HG03045 (cell line): ENCODE data around the gene DSP.

Experiments
- ATAC-seq: cut with Tn5 transposase; IDR thresholded peaks from one replicate; pipeline ENCODE4 v1.9.1; 2021; ENCODE audit warnings: mild to moderate bottlenecking, moderate library complexity; ENCODE audit not compliant: unreplicated experiment

The DSP gene

DNA sequence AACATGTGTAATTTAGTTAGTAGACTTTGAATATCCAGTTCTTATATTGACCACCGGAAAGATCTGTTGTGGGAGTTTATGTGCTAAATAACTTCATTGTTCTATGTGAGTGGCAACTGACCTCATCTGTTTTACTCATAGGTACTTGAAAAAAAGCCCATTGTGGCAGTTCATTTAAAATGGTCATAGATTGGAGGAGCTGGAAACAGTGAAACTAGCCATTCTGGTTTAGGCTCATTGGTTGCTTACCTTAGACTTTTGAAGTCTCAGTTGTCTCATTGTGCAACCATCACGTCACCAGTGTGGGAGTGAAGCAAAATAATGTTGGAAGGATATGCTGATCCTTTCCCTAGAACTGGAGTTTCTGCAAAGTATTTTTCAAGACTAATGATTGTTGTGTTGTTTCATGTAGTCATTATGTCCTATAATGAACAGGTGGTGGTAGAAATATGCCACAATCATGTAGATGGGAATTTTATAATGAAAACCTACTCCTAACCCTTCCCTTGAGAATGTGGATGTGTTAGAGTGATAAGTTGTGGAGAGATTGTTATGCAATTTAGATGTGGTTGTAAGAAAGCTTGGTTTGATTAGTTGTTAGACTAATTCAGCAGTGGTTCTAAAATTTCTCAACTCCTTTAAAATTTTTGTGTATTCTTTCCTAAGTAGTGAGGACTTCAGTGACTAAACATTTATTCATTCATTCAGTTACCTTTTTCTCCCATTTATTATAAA is 18.3 kb downstream of the DSP start:
- no peak for ATAC-seq

DNA sequence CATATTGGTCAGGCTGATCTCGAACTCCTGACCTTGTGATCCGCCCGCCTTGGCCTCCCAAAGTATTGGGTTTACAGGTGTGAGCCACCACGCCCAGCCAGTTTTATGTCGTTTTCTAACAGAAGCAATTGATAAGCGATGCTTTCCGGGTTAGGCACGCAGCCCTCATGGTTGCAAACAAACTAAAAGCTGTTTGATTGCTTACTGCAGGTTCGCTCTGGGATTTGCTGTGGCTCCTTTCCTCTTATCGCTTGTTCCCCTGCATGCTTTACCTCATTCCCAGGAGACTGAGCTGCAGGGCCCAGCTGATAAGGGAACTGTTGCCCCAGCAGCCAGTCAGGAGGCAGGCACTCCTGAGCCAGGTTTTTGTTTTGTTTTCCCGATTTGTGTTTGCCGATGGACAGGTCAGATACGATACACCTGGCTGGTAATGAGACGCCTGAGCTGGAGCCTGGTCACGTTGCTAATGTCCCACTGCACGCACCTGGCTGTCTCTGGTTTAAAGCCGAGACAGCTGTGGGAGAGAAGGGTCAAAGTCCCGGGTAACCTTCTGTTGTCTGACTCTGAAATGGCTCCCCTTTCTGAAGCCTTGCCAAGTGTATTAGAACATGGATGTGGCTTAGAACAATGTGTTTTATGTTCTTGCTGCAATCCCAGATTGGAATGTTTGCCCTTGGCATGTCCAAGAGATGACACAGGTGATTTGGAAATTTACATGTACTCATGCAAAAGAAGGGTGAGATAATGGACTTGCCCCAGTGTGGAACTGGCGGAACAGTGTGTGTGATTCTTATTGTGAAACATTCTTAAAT is 19.9 kb downstream of the DSP start:
- no peak for ATAC-seq

DNA sequence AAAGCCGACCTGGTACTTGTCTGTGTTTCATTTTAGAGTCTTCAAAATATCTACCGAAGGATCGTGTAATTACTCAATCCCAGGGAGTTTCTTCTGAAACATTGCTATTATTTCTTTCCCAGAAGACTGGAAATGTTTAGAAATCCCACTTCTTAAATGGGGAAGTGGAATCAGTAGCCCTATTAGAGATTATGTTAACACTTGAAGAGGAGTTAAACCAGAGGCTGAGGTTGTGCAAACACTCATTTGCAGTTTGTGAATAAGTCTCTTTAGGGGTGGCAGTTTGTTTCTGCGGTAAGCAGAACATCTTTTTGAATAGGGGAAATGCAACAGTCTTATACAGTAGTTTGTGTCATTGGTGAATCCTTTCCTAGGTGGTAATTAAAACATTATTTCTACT is 21.3 kb downstream of the DSP start:
- ATAC-seq, result no peak

DNA sequence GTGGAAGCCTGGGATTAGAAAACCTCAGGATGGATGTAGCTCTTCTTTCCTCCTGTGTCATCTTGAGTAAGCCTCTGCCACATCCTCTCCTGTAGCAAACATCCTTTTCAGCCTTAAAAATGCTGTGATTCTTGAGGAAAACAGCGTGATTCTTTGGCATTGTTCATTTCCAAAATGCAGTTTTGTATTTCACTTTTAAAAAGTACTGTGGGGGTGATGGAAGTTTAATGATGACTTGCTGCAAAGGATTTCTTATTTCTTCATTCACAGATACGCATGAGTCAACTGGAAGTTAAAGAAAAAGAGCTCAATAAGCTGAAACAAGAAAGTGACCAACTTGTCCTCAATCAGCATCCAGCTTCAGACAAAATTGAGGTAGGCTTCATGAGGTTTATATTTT is 24.6 kb downstream of the DSP start:
- no peak for ATAC-seq

DNA sequence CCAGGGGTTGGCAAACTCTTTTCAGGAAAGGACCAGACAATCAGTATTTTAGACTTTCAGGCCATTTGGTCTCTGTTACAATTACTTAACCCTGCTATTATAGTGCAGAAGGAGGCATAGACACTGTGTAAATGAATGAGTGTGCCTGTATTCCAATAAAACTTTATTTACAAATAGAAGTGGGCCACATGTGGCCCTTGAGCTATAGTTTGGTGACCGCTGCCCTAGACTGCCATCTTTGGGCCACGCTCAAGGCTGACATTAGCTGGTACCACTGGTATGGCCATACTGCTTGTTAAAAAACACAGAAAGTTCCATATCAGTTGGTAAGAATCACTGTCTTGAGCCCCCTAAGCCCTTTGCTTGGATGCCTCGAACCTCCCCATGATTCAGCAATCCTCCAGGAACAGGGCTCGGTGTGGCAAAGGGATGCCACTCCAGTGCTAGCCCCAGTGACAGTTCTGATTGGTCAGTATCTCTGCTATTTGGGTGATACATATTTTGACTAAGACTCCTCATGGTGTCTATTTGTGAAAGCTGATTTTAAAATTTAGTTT is 25.2 kb downstream of the DSP start:
- ATAC-seq, result no peak

DNA sequence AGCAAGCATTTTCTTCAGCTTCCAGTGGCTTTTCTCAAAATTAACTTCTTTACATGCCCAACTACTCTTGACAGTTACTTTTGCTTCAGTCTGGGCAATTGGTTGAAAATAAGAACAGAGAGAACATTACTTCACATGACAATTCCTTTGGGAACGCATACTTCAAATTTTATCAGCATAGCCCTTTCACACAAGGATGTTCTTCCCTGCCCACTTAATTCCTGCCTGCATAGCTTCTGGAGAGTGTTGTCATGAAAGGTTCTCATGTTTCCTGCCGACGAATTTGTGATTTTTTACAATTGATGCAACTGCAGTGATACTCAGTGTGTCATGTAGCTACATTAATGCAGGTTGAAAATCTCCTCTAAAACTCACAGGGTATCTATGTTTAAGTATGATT is 26.6 kb downstream of the DSP start:
- ATAC-seq, result no peak

DNA sequence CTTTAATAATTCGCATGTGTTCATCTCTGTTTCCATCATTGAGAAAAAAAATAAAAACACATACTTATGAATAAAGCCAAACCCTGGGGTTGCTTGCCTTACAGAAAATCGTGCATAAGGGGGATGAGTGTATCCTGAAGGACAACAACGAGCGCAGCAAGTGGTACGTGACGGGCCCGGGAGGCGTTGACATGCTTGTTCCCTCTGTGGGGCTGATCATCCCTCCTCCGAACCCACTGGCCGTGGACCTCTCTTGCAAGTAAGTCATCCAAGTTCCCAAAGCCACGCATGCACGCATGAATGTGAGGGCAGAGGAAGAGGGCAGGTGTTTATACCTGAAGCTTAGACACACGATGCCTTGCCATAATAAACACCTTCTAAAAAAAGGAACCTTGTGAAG is 27.6 kb downstream of the DSP start:
- no peak for ATAC-seq

DNA sequence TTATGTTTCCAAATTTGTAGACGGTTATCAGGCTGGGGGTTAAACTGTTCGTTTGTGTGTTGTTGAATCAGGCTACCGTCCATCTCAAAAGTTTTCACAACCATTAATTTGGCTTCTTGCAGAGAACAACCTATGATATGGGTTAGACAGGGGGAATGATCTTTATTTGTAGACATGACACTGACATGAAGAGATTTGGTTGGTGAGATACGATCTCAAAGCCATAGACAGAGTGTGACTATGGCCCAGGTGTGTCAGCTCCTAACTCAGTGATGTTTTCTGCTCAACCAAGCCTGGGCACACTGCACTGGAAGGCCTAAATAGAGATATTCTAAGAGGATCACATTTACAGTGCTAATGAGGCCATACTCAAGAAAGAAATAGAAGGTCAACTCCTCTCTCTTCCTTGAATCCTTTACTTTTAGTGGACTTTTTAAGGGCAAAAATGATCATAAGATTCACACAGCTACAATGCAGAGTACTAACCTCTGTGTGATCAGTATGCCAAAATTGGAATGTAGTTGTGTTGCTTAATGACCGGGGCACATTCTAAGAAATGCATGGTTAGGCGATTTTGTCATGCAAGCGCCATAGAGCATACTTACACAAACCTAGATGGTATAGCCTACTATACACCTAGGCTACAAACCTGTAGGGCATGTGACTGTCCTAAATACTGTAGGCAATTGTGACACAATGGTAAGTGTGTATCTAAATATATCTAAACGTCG is 30.9 kb downstream of the DSP start:
- ATAC-seq, result no peak

DNA sequence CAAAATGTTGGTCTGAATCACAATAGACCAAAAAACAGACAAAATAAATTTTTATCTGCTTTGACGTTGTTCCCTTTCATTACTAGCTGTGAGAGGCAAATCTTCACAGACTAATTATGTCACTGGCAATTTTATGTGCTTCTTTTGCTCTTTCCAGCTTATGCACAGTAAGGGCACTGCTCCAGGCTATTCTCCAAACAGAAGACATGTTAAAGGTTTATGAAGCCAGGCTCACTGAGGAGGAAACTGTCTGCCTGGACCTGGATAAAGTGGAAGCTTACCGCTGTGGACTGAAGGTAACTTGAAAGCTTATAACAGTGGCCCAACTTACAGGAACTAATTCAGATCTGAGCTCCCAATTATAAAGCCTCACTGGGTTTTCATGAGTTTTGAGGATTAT is 33.0 kb downstream of the DSP start:
- no peak for ATAC-seq

DNA sequence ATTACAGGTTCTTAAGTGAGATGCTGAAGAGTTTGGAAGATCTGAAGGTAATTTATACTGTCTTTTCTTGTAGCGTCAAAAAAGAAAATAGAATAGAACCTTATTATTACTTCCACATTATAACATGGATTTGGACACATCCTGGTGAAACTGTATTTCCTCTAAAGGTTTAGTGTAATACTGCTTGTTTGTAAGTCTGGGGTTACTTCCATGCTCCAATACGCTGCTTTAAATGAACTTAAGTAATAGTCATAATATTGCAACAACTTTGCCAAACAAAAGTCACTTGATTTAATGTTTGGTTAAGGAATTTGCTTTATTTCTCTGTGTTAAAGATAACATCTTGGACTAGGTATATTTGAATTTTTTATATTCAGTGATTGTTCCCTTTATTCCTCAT is 37.0 kb downstream of the DSP start:
- ATAC-seq, result no peak

DNA sequence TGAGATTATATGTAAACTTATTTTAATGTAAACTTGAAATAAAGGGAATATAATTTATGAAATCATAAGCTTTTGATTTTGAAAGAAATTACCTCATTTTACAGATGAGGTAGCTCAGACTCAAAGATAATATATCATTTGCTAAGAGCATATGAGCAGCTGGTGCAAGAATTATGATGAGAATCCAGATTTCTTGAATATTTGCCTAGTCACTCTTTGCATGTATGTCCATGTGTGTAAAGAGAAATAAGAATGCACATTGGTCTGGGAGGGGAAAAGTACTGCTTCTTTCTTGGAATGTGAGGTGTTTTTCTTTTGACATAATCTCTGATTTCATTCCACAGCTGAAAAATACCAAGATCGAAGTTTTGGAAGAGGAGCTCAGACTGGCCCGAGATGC is 37.5 kb downstream of the DSP start:
- no peak for ATAC-seq

DNA sequence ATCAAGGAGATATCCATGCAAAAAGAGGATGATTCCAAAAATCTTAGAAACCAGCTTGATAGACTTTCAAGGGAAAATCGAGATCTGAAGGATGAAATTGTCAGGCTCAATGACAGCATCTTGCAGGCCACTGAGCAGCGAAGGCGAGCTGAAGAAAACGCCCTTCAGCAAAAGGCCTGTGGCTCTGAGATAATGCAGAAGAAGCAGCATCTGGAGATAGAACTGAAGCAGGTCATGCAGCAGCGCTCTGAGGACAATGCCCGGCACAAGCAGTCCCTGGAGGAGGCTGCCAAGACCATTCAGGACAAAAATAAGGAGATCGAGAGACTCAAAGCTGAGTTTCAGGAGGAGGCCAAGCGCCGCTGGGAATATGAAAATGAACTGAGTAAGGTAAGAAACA is 38.4 kb downstream of the DSP start:
- no peak for ATAC-seq

DNA sequence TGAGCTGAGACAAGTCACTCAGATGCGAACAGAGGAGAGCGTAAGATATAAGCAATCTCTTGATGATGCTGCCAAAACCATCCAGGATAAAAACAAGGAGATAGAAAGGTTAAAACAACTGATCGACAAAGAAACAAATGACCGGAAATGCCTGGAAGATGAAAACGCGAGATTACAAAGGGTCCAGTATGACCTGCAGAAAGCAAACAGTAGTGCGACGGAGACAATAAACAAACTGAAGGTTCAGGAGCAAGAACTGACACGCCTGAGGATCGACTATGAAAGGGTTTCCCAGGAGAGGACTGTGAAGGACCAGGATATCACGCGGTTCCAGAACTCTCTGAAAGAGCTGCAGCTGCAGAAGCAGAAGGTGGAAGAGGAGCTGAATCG is 39.1 kb downstream of the DSP start:
- no peak for ATAC-seq

DNA sequence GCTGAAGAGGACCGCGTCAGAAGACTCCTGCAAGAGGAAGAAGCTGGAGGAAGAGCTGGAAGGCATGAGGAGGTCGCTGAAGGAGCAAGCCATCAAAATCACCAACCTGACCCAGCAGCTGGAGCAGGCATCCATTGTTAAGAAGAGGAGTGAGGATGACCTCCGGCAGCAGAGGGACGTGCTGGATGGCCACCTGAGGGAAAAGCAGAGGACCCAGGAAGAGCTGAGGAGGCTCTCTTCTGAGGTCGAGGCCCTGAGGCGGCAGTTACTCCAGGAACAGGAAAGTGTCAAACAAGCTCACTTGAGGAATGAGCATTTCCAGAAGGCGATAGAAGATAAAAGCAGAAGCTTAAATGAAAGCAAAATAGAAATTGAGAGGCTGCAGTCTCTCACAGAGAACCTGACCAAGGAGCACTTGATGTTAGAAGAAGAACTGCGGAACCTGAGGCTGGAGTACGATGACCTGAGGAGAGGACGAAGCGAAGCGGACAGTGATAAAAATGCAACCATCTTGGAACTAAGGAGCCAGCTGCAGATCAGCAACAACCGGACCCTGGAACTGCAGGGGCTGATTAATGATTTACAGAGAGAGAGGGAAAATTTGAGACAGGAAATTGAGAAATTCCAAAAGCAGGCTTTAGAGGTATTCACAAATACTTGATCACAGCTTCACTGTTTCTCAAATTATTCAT is 39.6 kb downstream of the DSP start:
- ATAC-seq, result no peak

DNA sequence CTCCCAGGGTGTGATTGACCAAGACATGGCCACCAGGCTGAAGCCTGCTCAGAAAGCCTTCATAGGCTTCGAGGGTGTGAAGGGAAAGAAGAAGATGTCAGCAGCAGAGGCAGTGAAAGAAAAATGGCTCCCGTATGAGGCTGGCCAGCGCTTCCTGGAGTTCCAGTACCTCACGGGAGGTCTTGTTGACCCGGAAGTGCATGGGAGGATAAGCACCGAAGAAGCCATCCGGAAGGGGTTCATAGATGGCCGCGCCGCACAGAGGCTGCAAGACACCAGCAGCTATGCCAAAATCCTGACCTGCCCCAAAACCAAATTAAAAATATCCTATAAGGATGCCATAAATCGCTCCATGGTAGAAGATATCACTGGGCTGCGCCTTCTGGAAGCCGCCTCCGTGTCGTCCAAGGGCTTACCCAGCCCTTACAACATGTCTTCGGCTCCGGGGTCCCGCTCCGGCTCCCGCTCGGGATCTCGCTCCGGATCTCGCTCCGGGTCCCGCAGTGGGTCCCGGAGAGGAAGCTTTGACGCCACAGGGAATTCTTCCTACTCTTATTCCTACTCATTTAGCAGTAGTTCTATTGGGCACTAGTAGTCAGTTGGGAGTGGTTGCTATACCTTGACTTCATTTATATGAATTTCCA is 43.9 kb downstream of the DSP start:
- no peak for ATAC-seq

DNA sequence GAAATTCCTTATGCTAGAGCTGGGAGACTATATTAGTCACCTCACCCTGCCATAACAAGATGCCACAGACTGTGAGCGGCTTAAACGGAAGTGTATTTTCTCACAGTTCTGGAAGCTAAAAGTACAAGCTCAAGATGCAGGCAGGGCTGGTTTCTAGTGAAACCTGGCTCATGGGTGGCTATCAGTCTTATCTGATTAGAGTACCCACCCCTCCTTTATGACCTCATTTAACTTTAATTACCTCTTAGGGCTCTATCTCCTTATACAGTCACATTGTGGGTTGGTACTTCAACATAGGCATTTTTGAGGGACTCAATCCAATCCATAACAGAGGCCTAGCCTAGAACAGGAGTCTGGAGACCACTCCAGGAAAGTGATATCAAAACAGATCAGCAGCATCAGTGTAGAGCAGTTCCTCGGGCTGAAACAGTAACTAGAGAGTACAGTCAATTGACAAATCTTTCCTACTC is 46.2 kb downstream of the DSP start:
- no peak for ATAC-seq

DNA sequence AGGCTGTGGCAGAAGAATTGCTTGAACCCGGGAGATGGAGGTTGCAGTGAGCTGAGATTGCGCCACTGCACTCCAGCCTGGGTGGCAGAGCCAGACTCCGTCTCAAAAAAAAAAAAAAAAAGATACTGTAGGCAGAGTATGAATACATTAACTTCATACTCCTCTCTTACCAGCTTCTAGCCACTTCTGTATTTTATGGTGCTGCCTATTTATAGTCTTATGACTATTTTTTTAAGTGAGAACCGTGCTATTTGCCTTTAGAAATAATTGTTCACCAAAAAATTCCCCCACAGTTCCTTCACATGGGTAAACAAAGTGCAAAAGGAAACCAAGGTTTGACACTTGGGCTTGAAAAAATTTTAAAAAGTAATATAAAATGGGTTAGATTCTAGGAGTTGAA is 47.0 kb downstream of the DSP start:
- ATAC-seq, result no peak

DNA sequence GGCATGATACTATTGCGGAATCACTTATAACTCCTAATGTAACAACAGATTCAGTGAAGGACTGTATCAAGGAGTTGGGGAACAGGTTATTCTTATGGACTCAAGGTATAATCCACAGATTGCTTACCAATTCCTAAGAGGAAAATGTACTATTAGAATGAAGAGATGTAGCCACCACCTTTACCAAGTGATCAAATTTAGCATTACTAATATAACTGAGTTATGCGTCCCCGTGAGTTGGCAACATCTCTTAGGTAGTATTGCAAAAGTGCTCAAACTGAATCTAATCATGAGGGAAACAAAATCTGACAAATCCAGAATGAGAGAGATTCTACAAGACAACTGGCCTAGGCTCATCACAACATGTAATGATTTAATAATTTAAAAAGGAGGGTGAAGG is 47.8 kb downstream of the DSP start:
- no peak for ATAC-seq

DNA sequence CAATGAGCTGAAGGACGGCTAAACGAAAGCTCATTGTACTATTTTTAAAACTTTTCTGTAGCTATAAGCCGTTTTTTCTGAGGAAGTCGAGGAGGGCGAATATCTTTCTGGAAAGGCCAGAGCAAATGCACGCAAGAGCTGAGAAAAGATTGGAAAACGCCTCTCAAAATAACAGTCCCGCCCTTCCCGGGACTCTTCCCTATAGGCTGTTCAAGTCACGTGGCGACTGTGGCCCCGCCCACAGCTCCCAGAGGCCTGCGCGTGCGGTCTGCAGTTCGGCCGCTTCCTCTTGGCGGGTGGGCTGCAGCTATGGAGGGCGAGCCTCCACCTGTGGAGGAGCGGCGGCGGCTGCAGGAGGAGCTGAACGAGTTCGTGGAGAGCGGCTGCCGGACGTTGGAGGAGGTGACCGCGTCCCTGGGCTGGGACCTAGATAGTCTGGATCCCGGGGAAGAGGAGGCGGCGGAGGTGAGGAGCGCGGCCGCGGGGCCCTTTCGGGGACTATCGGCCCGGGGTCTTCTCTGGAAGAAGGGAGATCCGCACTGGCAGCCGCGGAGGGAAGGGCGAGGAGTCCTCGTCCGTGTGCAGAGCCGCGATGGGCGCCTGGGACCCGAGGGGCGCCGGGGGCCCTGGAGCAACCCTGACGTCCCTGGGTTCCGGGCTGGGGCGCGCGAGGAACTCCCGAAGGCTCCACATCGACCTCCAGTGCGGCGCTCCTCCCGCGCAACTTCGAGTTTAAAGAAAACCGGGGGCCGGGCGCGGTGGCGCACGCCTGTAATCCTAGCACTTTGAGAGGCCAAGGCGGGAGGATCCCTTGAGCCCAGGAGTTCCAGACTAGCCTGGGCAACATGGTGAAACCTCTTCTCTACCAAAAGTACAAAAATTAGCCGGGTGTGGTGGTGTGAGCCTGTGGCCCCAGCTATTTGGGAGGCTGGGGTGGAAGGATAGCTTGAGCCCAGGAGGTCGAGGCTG is 48.8 kb downstream of the DSP start, which contains the start of gene SNRNP48:
TSS of gene SNRNP48 (plus strand) at position 250 of the 969 bp plus-strand sequence. CDS start at position 310, 60 bp downstream.
- ATAC-seq, result peak; percentile 100
